ENCODE data around the gene PODN.

The PODN gene

DNA sequence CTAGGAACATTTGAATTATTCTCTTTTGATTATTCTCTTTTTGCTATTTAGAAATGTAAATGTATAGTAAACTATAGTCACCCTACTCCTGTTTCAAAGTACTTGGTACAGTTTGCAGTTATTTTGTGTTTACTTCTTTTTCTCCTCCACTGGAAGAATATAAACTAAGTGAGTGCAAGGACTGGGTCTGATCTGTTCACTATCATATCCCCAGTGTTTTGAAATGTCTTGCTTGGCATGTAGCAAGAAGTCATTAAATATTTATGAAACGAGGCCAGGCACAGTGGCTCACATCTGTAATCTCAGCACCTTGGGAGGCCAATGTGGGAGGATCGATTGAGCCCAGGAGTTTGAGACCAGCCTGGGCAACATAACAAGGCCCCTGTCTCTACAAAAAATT, 35.8 kb upstream of the PODN start:
- H3K4me3 ChIP-seq (ENCODE audit: low read depth, low read length) = no peak overlapping the region
- H3K27me3 ChIP-seq (replicated peaks) = no peaks in the 10 kb centered on the region
- H3K36me3 ChIP-seq (replicated peaks) = no peaks in the 10 kb centered on the region
- no peak overlapping the region for H3K27ac ChIP-seq
- in situ Hi-C loops (cut with HindIII; ENCODE audit: low pct_ligation_motif_present, low sequenced_read_pairs) = no loop called here
- DNase-seq = no peak
- no peak for TF ChIP-seq CTCF (IDR thresholded peaks at IDR 0.05; ENCODE audit: low read depth, low read length, missing control alignments)

DNA sequence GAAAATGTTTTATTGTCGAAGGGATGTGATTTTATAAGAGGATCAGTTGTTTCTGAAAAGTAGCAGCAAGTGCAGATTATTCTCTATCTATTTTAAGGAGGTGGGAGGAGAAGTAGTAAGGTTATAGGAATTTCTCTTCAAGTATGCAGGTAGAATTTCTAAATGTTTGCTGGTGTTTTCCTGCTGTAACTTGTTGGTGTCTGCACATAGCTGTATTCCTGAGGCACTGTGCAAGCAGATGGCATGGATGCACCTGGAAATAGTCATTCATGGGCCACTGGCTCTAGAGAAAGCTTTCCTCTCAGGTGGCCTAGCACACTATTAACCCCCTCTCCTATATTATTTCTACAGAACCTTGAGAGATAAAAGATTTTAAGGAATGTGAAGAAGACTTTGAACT, 30.3 kb upstream of the PODN start:
- in situ Hi-C loops (cut with HindIII; ENCODE audit: low pct_ligation_motif_present, low sequenced_read_pairs) = no loop called here
- no peak for DNase-seq
- TF ChIP-seq CTCF (IDR thresholded peaks at IDR 0.05; ENCODE audit: low read depth, low read length, missing control alignments) = no peak
- H3K4me3 ChIP-seq (ENCODE audit: low read depth, low read length) = no peak overlapping the region
- no peaks in the 10 kb centered on the region for H3K27me3 ChIP-seq (replicated peaks)
- peaks cover 2% of the 10 kb centered on the region for H3K36me3 ChIP-seq (replicated peaks)
- H3K27ac ChIP-seq = no peak overlapping the region

DNA sequence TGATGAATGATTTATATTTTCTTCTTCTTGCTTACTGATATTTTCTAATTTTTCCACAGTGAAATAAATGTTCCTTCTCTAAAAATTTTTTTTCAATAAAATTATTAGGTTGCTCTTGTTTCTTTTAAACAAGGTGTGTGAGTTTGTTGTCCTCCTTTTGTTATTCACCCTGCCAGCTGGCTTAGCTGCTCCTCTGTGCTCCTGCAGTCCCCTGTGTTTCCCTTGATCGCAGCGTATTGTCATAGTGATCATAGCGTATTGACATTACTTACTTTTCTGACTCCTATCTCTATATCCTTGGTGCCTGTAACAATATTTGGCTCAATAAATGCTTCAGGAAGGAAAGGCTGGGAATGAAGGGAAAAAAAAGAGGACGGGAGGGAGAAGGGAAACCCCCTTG, 24.9 kb upstream of the PODN start:
- in situ Hi-C loops (cut with HindIII; ENCODE audit: low pct_ligation_motif_present, low sequenced_read_pairs) = no loop called here
- no peak overlapping the region for H3K27ac ChIP-seq
- H3K36me3 ChIP-seq (replicated peaks) = peaks cover 6% of the 10 kb centered on the region
- no peak overlapping the region for H3K4me3 ChIP-seq (ENCODE audit: low read depth, low read length)
- TF ChIP-seq CTCF (IDR thresholded peaks at IDR 0.05; ENCODE audit: low read depth, low read length, missing control alignments) = no peak
- H3K27me3 ChIP-seq (replicated peaks) = no peaks in the 10 kb centered on the region
- no peak for DNase-seq

GRCh38 chr1:53038566-53038965, 23.4 kb upstream of the PODN start:
- in situ Hi-C loops (cut with HindIII; ENCODE audit: low pct_ligation_motif_present, low sequenced_read_pairs) = no loop called here
- peaks cover 3% of the 10 kb centered on the region for H3K36me3 ChIP-seq (replicated peaks)
- no peak for TF ChIP-seq CTCF (IDR thresholded peaks at IDR 0.05; ENCODE audit: low read depth, low read length, missing control alignments)
- H3K4me3 ChIP-seq (ENCODE audit: low read depth, low read length) = no peak overlapping the region
- no peak overlapping the region for H3K27ac ChIP-seq
- no peaks in the 10 kb centered on the region for H3K27me3 ChIP-seq (replicated peaks)
- no peak for DNase-seq

DNA sequence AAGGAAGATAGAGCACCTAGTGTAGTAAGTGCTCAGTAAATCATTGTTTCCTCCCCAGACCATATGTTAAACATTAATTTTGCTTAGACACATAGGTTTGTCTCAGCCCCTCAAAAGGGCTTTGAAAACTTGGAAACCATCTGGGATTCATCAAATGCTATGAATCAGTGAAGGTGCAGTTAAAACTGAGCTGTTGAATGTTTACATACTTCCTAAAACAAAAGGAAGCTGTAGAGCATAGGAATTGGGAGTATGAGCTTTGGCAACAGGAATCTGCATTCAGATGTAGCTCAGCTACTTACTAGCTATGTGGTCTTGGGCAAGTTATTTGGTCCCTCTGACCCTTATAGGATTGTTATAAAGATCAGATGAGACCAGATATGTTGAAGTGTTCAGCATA, 18.7 kb upstream of the PODN start:
- peaks cover 3% of the 10 kb centered on the region for H3K36me3 ChIP-seq (replicated peaks)
- TF ChIP-seq CTCF (IDR thresholded peaks at IDR 0.05; ENCODE audit: low read depth, low read length, missing control alignments) = no peak
- in situ Hi-C loops (cut with HindIII; ENCODE audit: low pct_ligation_motif_present, low sequenced_read_pairs) = no loop called here
- no peak overlapping the region for H3K4me3 ChIP-seq (ENCODE audit: low read depth, low read length)
- no peak for DNase-seq
- H3K27ac ChIP-seq = no peak overlapping the region
- no peaks in the 10 kb centered on the region for H3K27me3 ChIP-seq (replicated peaks)

GRCh38 chr1:53044926-53045325, 17.1 kb upstream of the PODN start:
- no peaks in the 10 kb centered on the region for H3K36me3 ChIP-seq (replicated peaks)
- no peak for TF ChIP-seq CTCF (IDR thresholded peaks at IDR 0.05; ENCODE audit: low read depth, low read length, missing control alignments)
- H3K27ac ChIP-seq = no peak overlapping the region
- no peaks in the 10 kb centered on the region for H3K27me3 ChIP-seq (replicated peaks)
- H3K4me3 ChIP-seq (ENCODE audit: low read depth, low read length) = no peak overlapping the region
- in situ Hi-C loops (cut with HindIII; ENCODE audit: low pct_ligation_motif_present, low sequenced_read_pairs) = no loop called here
- no peak for DNase-seq
